DOHH2 (cell line): ENCODE measurements around the gene SLC25A30.
"Not testable (repeated sequence)": the region's sequence is repeated elsewhere in the genome, so short reads cannot be mapped to it uniquely, and the experiment has no call there.

Experiments
- H3F3A ChIP-seq: fragments of 200-600 bp; sonication (generic), shearing (Covaris generic); 2 replicates; pipeline ENCODE4 v1.6.0; 2016; ENCODE audit warnings: antibody characterized with exemption, mild to moderate bottlenecking; ENCODE audit not compliant: control insufficient read depth, insufficient read depth
- H3K27ac ChIP-seq: fragments of 200-600 bp; sonication (generic); 2 replicates; pipeline ENCODE4 v1.5.1; 2014; ENCODE audit warnings: low read depth, mild to moderate bottlenecking, low read length, moderate library complexity
- H3K27me3 ChIP-seq: fragments of 200-600 bp; sonication (generic); 2 replicates; pipeline ENCODE4 v1.6.1; 2014; ENCODE audit warnings: mild to moderate bottlenecking, low read length, mixed read lengths; ENCODE audit not compliant: control insufficient read depth
- H3K36me3 ChIP-seq: fragments of 200-600 bp; sonication (generic); 2 replicates; pipeline ENCODE4 v1.6.1; 2014; ENCODE audit warnings: mild to moderate bottlenecking, low read length, moderate library complexity, mixed read lengths; ENCODE audit not compliant: control insufficient read depth
- H3K4me1 ChIP-seq: fragments of 200-600 bp; sonication (generic); 2 replicates; pipeline ENCODE4 v1.6.1; 2014; ENCODE audit warnings: mild to moderate bottlenecking, low read length, mixed read lengths; ENCODE audit not compliant: control insufficient read depth
- H3K4me2 ChIP-seq: fragments of 200-600 bp; sonication (generic); 2 replicates; pipeline ENCODE4 v1.6.0; 2014; ENCODE audit warnings: mild to moderate bottlenecking, low read length, moderate library complexity
- H3K4me3 ChIP-seq: fragments of 200-600 bp; sonication (generic); 2 replicates; pipeline ENCODE4 v1.5.1; 2014; ENCODE audit warnings: mild to moderate bottlenecking, low read length, mixed read lengths
- H3K79me2 ChIP-seq: fragments of 200-600 bp; sonication (generic); 2 replicates; pipeline ENCODE4 v1.6.1; 2014; ENCODE audit warnings: mild to moderate bottlenecking, low read length, mixed read lengths; ENCODE audit not compliant: control insufficient read depth
- H3K9me2 ChIP-seq: fragments of 200-600 bp; sonication (generic); replicated peaks from 2 replicates; pipeline ENCODE4 v1.6.1; 2014; ENCODE audit warnings: mild to moderate bottlenecking, low read length, mixed read lengths; ENCODE audit not compliant: control insufficient read depth
- H3K9me3 ChIP-seq: fragments of 200-600 bp; sonication (generic); 2 replicates; pipeline ENCODE4 v1.6.1; 2014; ENCODE audit warnings: antibody characterized with exemption, low read length, mixed read lengths; ENCODE audit not compliant: control insufficient read depth, insufficient read depth
- H4K20me1 ChIP-seq: fragments of 200-600 bp; sonication (generic); 2 replicates; pipeline ENCODE4 v1.6.0; 2014; ENCODE audit warnings: low read depth, mild to moderate bottlenecking, antibody characterized with exemption, low read length, moderate library complexity; ENCODE audit not compliant: control insufficient read depth, insufficient read depth
- CTCF ChIP-seq: fragments of 200-600 bp; sonication (generic); IDR thresholded peaks from one replicate; pipeline ENCODE4 v1.5.1; 2014; ENCODE audit warnings: antibody characterized with exemption, mild to moderate bottlenecking, low read depth, low read length; ENCODE audit not compliant: poor library complexity, severe bottlenecking
- EZH2phosphoT487 ChIP-seq: fragments of 200-600 bp; sonication (generic); IDR thresholded peaks from 2 replicates; pipeline ENCODE4 v1.6.1; 2017; ENCODE audit warnings: borderline replicate concordance, mild to moderate bottlenecking, antibody characterized with exemption, low read length, moderate library complexity, mixed read lengths

Gene SLC25A30

DNA sequence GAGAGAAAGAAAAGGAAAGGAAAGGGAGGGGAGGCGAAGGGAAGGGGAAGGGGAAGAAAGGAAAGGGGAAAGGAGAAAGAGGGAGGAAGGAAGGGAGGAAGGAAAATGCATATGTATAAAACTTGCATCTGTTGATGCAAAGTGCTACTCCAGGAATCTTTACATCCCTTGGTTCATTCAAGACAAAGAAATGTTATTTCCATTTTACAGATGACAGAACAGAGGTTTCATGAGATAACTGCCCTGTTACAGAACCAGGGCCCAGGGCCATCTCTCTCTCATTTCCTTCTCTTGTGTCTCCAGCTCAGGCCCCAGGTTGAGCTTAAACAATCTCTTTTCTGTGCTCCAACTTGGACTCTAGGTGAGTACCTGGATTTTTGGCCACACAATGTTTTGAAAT is 1.8 kb upstream of the SLC25A30 start:
- Histone ChIP-seq H4K20me1 (no peaks in the 10 kb centered on the region), H3F3A (peaks cover 16% of the 10 kb centered on the region), H3K36me3 (no peaks in the 10 kb centered on the region), H3K27me3 (peaks cover 13% of the 10 kb centered on the region), H3K4me2 (no peak overlapping the region), H3K4me1 (peaks cover 23% of the 10 kb centered on the region), H3K27ac (no peak overlapping the region), H3K9me2 (no peaks in the 10 kb centered on the region), H3K79me2 (no peaks in the 10 kb centered on the region), H3K9me3 (no peaks in the 10 kb centered on the region), H3K4me3 (no peak overlapping the region)
- TF ChIP-seq CTCF (no peak), EZH2phosphoT487 (no peak)

- H3K9me2 ChIP-seq, H3K4me3 ChIP-seq, H3K4me2 ChIP-seq, H4K20me1 ChIP-seq, H3K79me2 ChIP-seq, H3K9me3 ChIP-seq, H3K27ac ChIP-seq, H3K36me3 ChIP-seq: not testable (repeated sequence)
- Histone ChIP-seq H3K27me3 (peaks cover 13% of the 10 kb centered on the region), H3K4me1 (peaks cover 23% of the 10 kb centered on the region), H3F3A (peaks cover 16% of the 10 kb centered on the region)
Observed at GRCh38 chr13:45419389-45419788, 1.2 kb upstream of the SLC25A30 start.

DNA sequence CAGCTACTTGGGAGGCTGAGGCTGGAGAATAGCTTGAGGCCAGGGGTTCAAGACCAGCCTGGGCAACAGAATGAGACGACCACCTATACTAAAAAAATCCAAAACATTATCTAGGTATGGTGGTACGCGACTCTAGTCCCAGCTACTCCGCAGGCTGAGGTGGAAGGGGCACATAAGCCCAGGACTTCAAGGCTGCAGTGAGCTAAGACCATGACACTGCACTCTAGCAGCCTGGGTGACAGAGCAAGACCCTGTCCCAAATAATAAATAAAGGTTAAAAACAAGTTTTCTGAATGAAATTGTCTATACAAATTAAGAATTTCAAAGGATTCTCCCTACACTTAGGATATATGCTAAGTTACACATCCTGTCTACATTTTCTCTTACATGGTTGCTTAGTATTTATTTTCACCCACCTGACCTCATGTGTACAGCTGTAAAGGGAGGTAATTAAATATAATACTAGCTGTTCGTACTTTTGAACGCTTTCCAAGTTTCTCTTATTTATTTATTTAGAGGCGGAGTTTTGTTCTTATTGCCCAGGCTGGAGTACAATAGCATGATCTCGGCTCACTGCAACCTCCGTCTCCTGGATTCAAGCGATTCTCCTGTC is 1.6 kb downstream of the SLC25A30 start:
- Histone ChIP-seq H3K36me3 (no peaks in the 10 kb centered on the region), H3K9me3 (no peaks in the 10 kb centered on the region), H3K27ac (no peak overlapping the region), H3K79me2 (no peaks in the 10 kb centered on the region), H3K27me3 (peaks cover 13% of the 10 kb centered on the region), H3K4me2 (peak overlapping the region; percentile 98), H4K20me1 (no peaks in the 10 kb centered on the region), H3F3A (peaks cover 16% of the 10 kb centered on the region), H3K4me3 (peak overlapping the region; percentile 82), H3K9me2 (no peaks in the 10 kb centered on the region), H3K4me1 (peaks cover 23% of the 10 kb centered on the region)
- TF ChIP-seq EZH2phosphoT487 (no peak), CTCF (no peak)

DNA sequence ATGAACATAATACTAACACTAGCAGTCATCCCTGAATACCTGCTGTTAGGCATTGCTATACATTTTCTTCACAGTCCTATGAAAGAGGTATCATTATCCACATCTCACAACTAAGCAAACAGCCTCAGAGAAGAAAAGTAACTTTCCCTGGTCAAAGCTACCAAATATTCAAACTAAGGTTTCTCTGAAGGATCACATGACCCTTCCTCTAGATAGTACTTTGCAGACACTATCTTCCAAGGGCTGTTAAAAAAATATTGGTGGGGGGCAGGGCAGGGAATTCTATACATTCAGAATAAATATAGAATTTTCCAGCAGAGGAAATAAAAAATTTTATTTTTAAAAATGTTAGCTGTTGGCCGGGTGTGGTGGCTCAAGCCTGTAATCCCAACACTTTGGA is 3.1 kb downstream of the SLC25A30 start:
- H3K27me3 ChIP-seq: peaks cover 13% of the 10 kb centered on the region
- no peak overlapping the region for H3K27ac ChIP-seq
- no peak overlapping the region for H3K4me3 ChIP-seq
- peaks cover 23% of the 10 kb centered on the region for H3K4me1 ChIP-seq
- H3K4me2 ChIP-seq: no peak overlapping the region
- H3K9me3 ChIP-seq: no peaks in the 10 kb centered on the region
- no peaks in the 10 kb centered on the region for H4K20me1 ChIP-seq
- no peaks in the 10 kb centered on the region for H3K79me2 ChIP-seq
- TF ChIP-seq CTCF: no peak
- no peak for TF ChIP-seq EZH2phosphoT487
- no peaks in the 10 kb centered on the region for H3K36me3 ChIP-seq
- no peaks in the 10 kb centered on the region for H3K9me2 ChIP-seq
- H3F3A ChIP-seq: peaks cover 15% of the 10 kb centered on the region
